Ishikawa (cell line): ENCODE results near the gene KANK3.

Experiments
- CEBPB ChIP-seq: IDR thresholded peaks from 2 replicates; pipeline ENCODE4 v1.6.1; 2012
- CREB1 ChIP-seq: IDR thresholded peaks from 2 replicates; pipeline ENCODE4 v1.6.1; 2012; ENCODE audit warnings: low read depth
- EGR1 ChIP-seq: IDR thresholded peaks from 2 replicates; pipeline ENCODE4 v1.6.1; 2012
- EP300 ChIP-seq: IDR thresholded peaks from 2 replicates; pipeline ENCODE4 v1.6.1; 2012; ENCODE audit warnings: borderline replicate concordance
- FOXM1 ChIP-seq: IDR thresholded peaks from 2 replicates; pipeline ENCODE4 v1.6.1; 2012; ENCODE audit warnings: low read depth, borderline replicate concordance
- NFIC ChIP-seq: IDR thresholded peaks from 2 replicates; pipeline ENCODE4 v1.6.1; 2012
- RAD21 ChIP-seq: IDR thresholded peaks from 2 replicates; pipeline ENCODE4 v1.6.1; 2012; ENCODE audit warnings: low read depth
- TAF1 ChIP-seq: IDR thresholded peaks from 2 replicates; pipeline ENCODE4 v1.6.1; 2012; ENCODE audit warnings: low read depth, mild to moderate bottlenecking
- TCF12 ChIP-seq: IDR thresholded peaks from 2 replicates; pipeline ENCODE4 v1.6.1; 2012; ENCODE audit warnings: low read depth
- TEAD4 ChIP-seq: IDR thresholded peaks from 2 replicates; pipeline ENCODE4 v1.6.1; 2012
- YY1 ChIP-seq: IDR thresholded peaks from 2 replicates; pipeline ENCODE4 v1.6.1; 2012; ENCODE audit warnings: low read depth
- ZBTB7A ChIP-seq: IDR thresholded peaks from 2 replicates; pipeline ENCODE4 v1.6.1; 2012; ENCODE audit warnings: low read depth
- TF ChIP-seq, protein P1 (sequence below): IDR thresholded peaks from 2 replicates; pipeline ENCODE4 v1.6.1; 2012
- TF ChIP-seq, protein P2 (sequence below): IDR thresholded peaks from 2 replicates; pipeline ENCODE4 v1.6.1; 2012; ENCODE audit warnings: low read depth, mild to moderate bottlenecking
- TF ChIP-seq, protein P3 (sequence below): IDR thresholded peaks from 2 replicates; pipeline ENCODE4 v1.6.1; 2012

Gene KANK3

DNA sequence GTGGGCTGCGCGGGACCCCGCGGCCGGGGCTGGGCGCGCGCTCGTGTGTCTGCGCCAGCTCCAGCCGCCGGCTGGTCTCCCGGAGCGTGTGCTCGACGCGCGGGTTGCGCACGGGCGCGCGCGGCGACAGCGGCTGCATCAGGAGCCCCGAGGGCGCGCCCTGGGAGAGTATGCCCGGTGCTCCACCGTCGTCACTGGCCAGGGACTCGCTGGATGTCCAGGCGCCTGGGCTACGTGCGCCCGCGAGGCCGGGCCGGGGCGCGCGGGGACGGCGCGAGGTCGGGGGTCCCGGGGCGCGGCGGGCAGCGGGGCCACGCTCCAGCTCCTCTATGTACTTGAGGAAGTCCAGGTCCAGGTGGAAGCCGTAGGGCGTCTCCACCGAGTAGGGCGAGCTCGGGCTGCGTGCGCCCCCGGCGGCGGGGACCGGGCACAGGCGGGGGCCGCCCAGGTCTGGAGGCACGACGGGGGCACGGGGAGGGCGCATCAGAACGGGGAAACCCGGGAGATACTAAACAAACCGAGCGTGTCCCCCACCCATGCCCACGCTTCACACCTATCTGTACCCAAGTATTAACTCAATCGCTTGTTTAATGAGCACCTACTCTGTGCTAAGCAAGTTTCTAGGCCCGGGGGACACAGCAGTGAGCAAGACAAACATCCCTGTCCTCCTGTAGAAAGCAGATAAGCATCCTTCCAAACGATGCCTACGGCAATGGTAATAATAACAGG, 7.6 kb downstream of the KANK3 start:
- TF ChIP-seq, protein P1, sequence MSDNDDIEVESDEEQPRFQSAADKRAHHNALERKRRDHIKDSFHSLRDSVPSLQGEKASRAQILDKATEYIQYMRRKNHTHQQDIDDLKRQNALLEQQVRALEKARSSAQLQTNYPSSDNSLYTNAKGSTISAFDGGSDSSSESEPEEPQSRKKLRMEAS: 0 out of 2 replicates have a peak, but pooled peaks have one; percentile 7
- no peak for TF ChIP-seq TEAD4

DNA sequence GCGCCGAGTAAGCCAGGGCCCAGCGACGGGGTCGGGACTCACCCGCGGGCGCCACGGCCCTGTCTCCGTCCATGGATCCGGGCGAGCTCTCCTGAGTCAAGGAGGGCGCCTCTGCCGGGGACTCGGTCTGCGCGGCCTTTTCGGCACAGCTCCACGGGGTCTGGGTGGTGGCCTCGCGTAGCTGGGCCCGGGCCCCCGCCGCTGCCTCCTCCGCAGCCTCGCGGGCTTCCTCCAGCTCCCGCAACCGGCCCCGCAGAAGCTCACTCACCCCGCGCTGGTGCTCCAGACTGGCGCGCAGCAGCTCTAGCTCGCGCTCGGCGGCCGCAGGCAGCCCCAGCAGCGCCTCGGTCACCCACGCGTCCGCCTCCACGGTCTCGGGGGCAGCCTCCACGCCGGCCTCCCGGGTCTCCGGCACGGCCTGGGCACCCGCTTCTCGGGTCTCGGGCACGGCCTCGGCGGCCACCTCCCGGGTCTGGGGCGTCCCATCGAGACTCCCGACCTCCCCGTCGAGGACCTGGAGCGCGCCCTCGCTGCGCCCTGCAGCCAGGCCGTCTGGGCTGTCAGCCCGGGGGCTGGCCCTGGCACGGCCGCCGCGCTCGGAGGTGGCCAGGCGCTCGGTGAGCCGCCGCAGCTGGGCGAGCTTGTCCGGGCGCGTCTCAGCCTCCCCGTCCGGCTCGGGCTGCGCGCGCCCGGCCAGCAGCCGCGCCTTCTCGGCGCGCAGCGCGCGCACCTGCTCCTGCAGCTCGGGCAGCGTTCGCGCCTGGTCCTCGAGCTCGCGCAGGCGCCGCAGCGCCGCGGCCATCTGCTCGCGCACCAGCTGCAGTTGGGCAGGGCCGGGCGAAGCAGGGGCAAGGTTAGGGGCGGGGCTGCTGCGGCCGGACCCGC, 8.4 kb downstream of the KANK3 start:
- TF ChIP-seq EP300 (no peak), TAF1 (peak; percentile 32; the same call in 1 of the 2 replicates)
- TF ChIP-seq, protein P1: peak; percentile 47; the same call in 1 of the 2 replicates
- TF ChIP-seq, protein P2, sequence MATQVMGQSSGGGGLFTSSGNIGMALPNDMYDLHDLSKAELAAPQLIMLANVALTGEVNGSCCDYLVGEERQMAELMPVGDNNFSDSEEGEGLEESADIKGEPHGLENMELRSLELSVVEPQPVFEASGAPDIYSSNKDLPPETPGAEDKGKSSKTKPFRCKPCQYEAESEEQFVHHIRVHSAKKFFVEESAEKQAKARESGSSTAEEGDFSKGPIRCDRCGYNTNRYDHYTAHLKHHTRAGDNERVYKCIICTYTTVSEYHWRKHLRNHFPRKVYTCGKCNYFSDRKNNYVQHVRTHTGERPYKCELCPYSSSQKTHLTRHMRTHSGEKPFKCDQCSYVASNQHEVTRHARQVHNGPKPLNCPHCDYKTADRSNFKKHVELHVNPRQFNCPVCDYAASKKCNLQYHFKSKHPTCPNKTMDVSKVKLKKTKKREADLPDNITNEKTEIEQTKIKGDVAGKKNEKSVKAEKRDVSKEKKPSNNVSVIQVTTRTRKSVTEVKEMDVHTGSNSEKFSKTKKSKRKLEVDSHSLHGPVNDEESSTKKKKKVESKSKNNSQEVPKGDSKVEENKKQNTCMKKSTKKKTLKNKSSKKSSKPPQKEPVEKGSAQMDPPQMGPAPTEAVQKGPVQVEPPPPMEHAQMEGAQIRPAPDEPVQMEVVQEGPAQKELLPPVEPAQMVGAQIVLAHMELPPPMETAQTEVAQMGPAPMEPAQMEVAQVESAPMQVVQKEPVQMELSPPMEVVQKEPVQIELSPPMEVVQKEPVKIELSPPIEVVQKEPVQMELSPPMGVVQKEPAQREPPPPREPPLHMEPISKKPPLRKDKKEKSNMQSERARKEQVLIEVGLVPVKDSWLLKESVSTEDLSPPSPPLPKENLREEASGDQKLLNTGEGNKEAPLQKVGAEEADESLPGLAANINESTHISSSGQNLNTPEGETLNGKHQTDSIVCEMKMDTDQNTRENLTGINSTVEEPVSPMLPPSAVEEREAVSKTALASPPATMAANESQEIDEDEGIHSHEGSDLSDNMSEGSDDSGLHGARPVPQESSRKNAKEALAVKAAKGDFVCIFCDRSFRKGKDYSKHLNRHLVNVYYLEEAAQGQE: no peak

DNA sequence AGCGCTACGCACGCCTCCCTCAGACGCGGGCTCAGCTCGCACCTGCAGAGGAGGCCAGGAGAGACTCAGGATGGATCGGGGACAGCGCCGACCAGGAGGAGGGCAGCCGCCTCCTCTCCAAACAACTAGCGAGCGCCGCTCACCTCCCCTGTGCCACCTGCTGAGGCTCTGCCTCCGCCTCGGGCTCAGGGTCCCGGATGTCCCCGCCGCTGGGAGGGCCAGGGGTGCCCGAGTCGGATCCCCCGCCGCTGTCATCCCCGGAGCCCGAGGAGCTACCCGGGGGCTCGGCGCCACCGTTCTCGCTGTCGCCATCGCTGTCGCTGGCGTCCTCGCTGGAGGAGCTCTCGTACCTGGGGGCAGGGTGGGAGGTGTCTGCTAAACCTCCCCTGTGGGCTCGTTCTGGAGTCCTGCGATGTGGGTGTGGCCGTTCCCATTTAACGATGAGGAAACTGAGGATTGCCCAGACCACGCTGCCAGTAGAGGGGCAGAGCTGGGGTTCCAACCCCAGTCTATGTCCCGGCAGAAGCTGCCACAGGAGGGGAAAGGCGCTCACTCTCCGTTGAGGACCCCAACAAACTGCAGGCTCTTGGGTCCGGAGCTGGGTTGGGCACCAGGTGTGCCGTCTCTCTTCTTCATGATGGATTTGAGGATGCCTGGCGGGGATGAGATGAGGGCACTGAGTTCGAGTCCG, 9.2 kb downstream of the KANK3 start:
- TF ChIP-seq TEAD4 (no peak), FOXM1 (no peak), ZBTB7A (no peak), CEBPB (no peak), YY1 (no peak), TCF12 (no peak), EGR1 (no peak), CREB1 (no peak), TAF1 (no peak), RAD21 (no peak), NFIC (no peak)
- TF ChIP-seq, protein P1: no peak
- TF ChIP-seq, protein P2: no peak

DNA sequence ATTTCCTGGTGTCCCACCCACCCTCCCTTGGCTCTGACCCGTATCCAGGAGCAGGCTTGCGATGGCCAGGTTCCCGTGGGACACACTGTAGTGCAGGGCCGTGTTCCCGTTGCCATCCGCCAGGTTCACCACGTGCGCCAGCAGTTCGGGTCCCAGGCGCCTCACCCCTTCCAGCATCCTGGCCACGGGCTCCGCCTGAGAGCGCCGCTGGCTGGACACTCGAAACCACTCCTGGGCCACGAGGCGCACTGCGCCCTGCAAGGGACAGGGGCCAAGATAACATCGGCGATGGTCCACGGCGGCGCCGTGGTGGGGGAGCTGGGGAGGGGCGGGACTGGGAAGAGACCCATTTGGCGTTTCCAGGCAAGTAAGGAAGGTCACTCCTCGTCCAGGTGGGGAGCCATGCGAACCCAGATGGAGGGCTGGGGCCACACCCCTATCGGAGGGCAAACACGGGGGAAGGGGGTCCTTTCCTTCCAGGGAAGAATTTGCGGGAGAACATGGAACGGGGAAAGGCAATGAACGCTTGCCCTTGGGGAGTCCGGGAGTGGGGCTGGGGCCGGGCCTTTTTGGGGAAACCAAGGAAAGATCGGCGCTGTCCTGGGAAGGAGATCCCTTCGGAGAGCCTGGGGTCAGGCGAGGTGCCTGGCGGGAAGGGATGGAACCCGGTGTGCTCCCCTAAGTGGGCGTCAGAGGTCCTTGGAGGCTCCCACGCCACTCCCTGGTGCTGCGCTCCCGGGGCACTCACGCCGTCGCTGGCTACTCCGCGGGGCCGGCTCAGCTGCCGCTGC, 9.9 kb downstream of the KANK3 start:
- TF ChIP-seq, protein P3, sequence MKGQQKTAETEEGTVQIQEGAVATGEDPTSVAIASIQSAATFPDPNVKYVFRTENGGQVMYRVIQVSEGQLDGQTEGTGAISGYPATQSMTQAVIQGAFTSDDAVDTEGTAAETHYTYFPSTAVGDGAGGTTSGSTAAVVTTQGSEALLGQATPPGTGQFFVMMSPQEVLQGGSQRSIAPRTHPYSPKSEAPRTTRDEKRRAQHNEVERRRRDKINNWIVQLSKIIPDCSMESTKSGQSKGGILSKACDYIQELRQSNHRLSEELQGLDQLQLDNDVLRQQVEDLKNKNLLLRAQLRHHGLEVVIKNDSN: no peak
- no peak for TF ChIP-seq TEAD4
- TF ChIP-seq, protein P2: no peak
- TF ChIP-seq, protein P1: no peak
- no peak for TF ChIP-seq CEBPB
- TF ChIP-seq FOXM1: no peak
- TF ChIP-seq TAF1: no peak
- TF ChIP-seq EGR1: no peak
- TF ChIP-seq TCF12: no peak
- no peak for TF ChIP-seq RAD21
- no peak for TF ChIP-seq YY1
- no peak for TF ChIP-seq NFIC
- TF ChIP-seq CREB1: no peak
- TF ChIP-seq EP300: no peak
- TF ChIP-seq ZBTB7A: no peak
